Loucy (cell line): ENCODE results near the gene ARHGDIB.

Experiments used
- H2AFZ ChIP-seq: fragments of 200-600 bp; sonication (generic); 2 replicates; pipeline ENCODE4 v1.6.0; 2016; ENCODE audit warnings: antibody characterized with exemption, mild to moderate bottlenecking, low read length, moderate library complexity
- H3F3A ChIP-seq: fragments of 200-600 bp; 2 replicates; pipeline ENCODE4 v1.6.0; 2016; ENCODE audit warnings: antibody characterized with exemption, low read depth, mild to moderate bottlenecking
- H3K27me3 ChIP-seq: fragments of 200-600 bp; sonication (generic); 2 replicates; pipeline ENCODE4 v1.6.1; 2014; ENCODE audit warnings: low read length, mild to moderate bottlenecking; ENCODE audit not compliant: insufficient read depth, poor library complexity, severe bottlenecking
- H3K36me3 ChIP-seq: fragments of 200-600 bp; sonication (generic); 2 replicates; pipeline ENCODE4 v1.6.1; 2016; ENCODE audit warnings: low read length; ENCODE audit not compliant: insufficient read depth
- H3K4me1 ChIP-seq: fragments of 200-600 bp; sonication (generic); 2 replicates; pipeline ENCODE4 v1.5.1; 2014; ENCODE audit warnings: low read length, mild to moderate bottlenecking; ENCODE audit not compliant: insufficient read depth, poor library complexity, severe bottlenecking
- H3K4me2 ChIP-seq: fragments of 200-600 bp; sonication (generic); 2 replicates; pipeline ENCODE4 v1.6.0; 2014; ENCODE audit warnings: antibody characterized with exemption, low read length, low read depth, mild to moderate bottlenecking; ENCODE audit not compliant: poor library complexity, severe bottlenecking
- H3K4me3 ChIP-seq: fragments of 200-600 bp; sonication (generic); 2 replicates; pipeline ENCODE4 v1.5.1; 2014; ENCODE audit warnings: low read length, mild to moderate bottlenecking, mixed read lengths; ENCODE audit not compliant: poor library complexity, severe bottlenecking
- H3K79me2 ChIP-seq: fragments of 200-600 bp; sonication (generic); 2 replicates; pipeline ENCODE4 v1.6.1; 2014; ENCODE audit warnings: low read length; ENCODE audit not compliant: insufficient read depth
- H3K9ac ChIP-seq: fragments of 200-600 bp; sonication (generic); 2 replicates; pipeline ENCODE4 v1.6.0; 2014; ENCODE audit warnings: mild to moderate bottlenecking, low read depth, low read length, moderate library complexity; ENCODE audit not compliant: poor library complexity, severe bottlenecking
- H3K9me2 ChIP-seq: fragments of 200-600 bp; sonication (generic); replicated peaks from 2 replicates; pipeline ENCODE4 v1.6.1; 2016; ENCODE audit warnings: low read depth, low read length, mixed read lengths
- H3K9me3 ChIP-seq: fragments of 200-600 bp; sonication (generic); 2 replicates; pipeline ENCODE4 v1.6.1; 2014; ENCODE audit warnings: mild to moderate bottlenecking, antibody characterized with exemption, low read length, low read depth; ENCODE audit not compliant: insufficient read depth
- H4K20me1 ChIP-seq: fragments of 200-600 bp; sonication (generic); 2 replicates; pipeline ENCODE4 v1.6.0; 2014; ENCODE audit warnings: antibody characterized with exemption, low read length, mild to moderate bottlenecking; ENCODE audit not compliant: insufficient read depth, poor library complexity, severe bottlenecking
- EZH2phosphoT487 ChIP-seq: fragments of 200-600 bp; IDR thresholded peaks from 2 replicates; pipeline ENCODE4 v1.6.1; 2018; ENCODE audit warnings: antibody characterized with exemption, mild to moderate bottlenecking, moderate library complexity, borderline replicate concordance
- TF ChIP-seq, protein P1 (sequence below): fragments of 200-600 bp; sonication (generic); conservative IDR thresholded peaks from 2 replicates; pipeline ENCODE4 v1.5.1; 2014; ENCODE audit warnings: mild to moderate bottlenecking, antibody characterized with exemption, low read length

Gene ARHGDIB

DNA sequence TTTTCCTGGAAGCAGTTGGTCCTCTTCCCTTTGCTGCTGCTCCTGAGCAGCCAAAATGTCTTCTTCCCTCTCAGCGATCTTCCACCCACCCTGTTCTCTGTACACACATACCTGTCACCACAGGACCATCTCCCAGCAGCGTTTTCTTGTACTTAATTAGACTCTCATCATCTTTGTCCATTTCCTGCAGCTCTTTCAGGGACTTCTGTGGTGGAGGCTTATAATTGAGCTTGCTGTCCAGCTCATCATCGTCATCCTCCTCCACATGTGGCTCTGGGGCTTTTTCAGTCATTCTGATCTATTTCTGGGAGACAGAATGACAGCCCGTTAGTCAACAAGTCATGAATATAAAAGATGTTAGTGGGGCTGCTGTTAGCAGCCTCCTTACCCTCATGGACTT, 11.0 kb downstream of the ARHGDIB start:
- Histone ChIP-seq H3K4me1 (peaks cover 90% of the 10 kb centered on the region), H3K9me3 (no peaks in the 10 kb centered on the region), H3K4me3 (peak overlapping the region; percentile 79), H3K9ac (peak overlapping the region; percentile 98), H3K79me2 (peaks cover 95% of the 10 kb centered on the region), H3K36me3 (peaks cover 62% of the 10 kb centered on the region), H3K9me2 (no peaks in the 10 kb centered on the region), H3F3A (peaks cover 32% of the 10 kb centered on the region), H2AFZ (no peak overlapping the region), H4K20me1 (peaks cover 56% of the 10 kb centered on the region), H3K4me2 (peak overlapping the region; percentile 93), H3K27me3 (no peaks in the 10 kb centered on the region)
- TF ChIP-seq EZH2phosphoT487, result no peak
- TF ChIP-seq, protein P1, sequence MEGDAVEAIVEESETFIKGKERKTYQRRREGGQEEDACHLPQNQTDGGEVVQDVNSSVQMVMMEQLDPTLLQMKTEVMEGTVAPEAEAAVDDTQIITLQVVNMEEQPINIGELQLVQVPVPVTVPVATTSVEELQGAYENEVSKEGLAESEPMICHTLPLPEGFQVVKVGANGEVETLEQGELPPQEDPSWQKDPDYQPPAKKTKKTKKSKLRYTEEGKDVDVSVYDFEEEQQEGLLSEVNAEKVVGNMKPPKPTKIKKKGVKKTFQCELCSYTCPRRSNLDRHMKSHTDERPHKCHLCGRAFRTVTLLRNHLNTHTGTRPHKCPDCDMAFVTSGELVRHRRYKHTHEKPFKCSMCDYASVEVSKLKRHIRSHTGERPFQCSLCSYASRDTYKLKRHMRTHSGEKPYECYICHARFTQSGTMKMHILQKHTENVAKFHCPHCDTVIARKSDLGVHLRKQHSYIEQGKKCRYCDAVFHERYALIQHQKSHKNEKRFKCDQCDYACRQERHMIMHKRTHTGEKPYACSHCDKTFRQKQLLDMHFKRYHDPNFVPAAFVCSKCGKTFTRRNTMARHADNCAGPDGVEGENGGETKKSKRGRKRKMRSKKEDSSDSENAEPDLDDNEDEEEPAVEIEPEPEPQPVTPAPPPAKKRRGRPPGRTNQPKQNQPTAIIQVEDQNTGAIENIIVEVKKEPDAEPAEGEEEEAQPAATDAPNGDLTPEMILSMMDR, result no peak

DNA sequence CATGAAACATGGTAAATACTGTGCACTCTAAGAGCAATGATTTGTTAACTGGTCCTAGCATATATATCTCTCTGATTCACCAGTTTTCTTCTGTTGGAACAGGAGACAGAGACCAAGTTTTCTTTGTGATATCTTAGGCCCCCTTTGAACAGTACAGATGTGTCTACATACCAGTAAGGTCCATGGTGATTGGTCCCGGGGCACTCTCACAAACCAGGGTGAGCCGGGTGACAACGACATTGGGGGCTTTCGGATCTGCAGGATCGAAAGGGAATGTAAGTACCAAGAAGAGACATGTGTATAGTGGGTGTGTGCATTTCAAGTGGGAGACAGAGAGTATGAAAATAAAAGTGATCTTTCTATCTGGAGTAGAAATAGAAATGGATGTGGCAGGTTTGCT, 11.8 kb downstream of the ARHGDIB start:
- Histone ChIP-seq H3K9me2 (no peaks in the 10 kb centered on the region), H3K4me1 (peaks cover 93% of the 10 kb centered on the region), H3K79me2 (peaks cover 95% of the 10 kb centered on the region), H4K20me1 (peaks cover 51% of the 10 kb centered on the region), H3K9me3 (no peaks in the 10 kb centered on the region), H2AFZ (no peak overlapping the region), H3K36me3 (peaks cover 69% of the 10 kb centered on the region), H3F3A (peaks cover 32% of the 10 kb centered on the region), H3K4me2 (peak overlapping the region; percentile 93), H3K27me3 (no peaks in the 10 kb centered on the region), H3K9ac (peak overlapping the region; percentile 98), H3K4me3 (peak overlapping the region; percentile 79)
- TF ChIP-seq, protein P1, result no peak
- TF ChIP-seq EZH2phosphoT487, result no peak

DNA sequence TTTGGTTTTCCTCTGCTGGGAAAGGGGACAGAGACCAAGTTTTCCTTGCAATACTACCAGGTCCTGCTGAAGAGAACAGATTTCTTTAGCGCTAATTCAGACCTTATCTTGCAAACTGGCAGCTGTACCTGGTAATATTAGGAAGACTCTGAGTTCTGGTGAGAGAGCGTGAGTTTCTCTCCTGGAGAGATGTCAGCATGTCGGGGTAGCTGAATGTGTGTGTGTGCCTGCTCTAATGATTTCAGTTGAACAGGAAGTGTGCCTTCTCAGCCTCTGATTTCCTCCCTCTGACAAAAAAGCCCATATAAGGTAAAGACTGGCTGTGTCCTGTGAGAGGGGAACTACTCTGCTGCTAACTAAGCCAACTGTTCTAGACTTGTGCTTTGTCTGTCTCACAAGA, 12.7 kb downstream of the ARHGDIB start:
- Histone ChIP-seq H3K4me1 (peaks cover 84% of the 10 kb centered on the region), H3K79me2 (peaks cover 89% of the 10 kb centered on the region), H3K9me3 (no peaks in the 10 kb centered on the region), H4K20me1 (peaks cover 41% of the 10 kb centered on the region), H3K9ac (peak overlapping the region; percentile 98), H3K36me3 (peaks cover 72% of the 10 kb centered on the region), H2AFZ (no peak overlapping the region), H3K9me2 (no peaks in the 10 kb centered on the region), H3K27me3 (no peaks in the 10 kb centered on the region), H3F3A (peaks cover 32% of the 10 kb centered on the region), H3K4me3 (peak overlapping the region; percentile 79), H3K4me2 (peak overlapping the region; percentile 93)
- TF ChIP-seq, protein P1, result no peak
- no peak for TF ChIP-seq EZH2phosphoT487
